Activated CD8-positive, alpha-beta memory T cell treated with anti-CD3 and anti-CD28 coated beads, Interleukin-2, amount 50 U/mL, for 1 hour (primary cell): Measurements from ENCODE around the gene INTS6.

Source experiments
- DNase-seq: peaks from one replicate; pipeline ENCODE4 v3.0.0-alpha.2; 2020; ENCODE audit errors: extremely low read depth

The INTS6 gene

GRCh38 chr13:51318876-51319275 is 134.0 kb downstream of the INTS6 start:
- DNase-seq: no peak

- no peak for DNase-seq
These were observed 134.8 kb downstream of the INTS6 start for GRCh38 chr13:51318015-51318414.

DNA sequence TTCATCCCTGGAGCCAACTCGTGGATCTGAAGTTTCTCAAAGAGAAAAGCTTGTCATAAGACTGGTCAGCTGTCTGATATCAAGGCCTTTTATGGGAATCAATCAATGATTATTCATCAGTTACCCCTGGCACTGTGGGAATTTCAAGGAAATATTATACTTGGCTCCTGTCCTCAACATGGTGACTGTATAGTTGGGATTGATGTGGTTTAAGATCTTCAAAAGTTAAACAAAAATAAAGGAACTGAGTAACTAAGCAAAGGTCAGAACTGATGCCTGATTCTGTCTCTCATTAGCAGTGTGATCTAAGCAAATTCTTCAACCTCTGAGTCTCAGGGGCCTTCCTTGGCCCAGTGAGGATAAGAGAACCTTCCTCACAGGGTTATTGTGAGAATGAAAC is 135.6 kb downstream of the INTS6 start:
- no peak for DNase-seq

DNA sequence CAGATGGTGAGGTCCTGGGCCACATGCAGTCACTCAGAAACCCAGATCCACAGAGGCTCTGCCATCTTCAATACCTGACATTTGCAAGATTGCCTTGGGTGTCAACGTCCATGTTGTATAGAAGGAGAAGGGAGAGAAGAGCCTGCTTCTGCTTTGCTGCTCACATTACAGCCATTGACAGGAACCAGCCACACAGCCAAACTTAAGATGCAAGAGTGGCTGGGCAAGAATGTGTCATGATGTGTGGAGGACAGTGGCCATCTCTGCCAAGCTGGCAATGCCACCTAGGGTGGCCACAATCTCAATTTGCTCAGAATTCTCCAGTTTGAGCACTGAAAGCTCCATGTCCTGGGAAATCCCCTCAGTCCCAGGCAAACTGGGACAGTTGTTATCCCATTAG is 139.2 kb downstream of the INTS6 start:
- DNase-seq: no peak

GRCh38 chr13:51311957-51312520 is 140.8 kb downstream of the INTS6 start:
- no peak for DNase-seq
